Gastroesophageal sphincter (tissue), 4 donors: ENCODE results near the gene CNKSR2. TPM values are rescaled to one million over a fixed set of nuclear protein-coding genes. Genes with fewer than 3 reads are reported as not detected.

ENCODE experiments used
- ATAC-seq: fragments of 150-250 bp; one replicate; pipeline ENCODE4 v1.9.1; 2016; ENCODE audit warnings: mild to moderate bottlenecking, moderate library complexity
- H3K27ac ChIP-seq, 4 donors: fragments of 200-600 bp; sonication (generic) in 3 of 4; 1 replicate in 3 of 4; 2 replicates in 1 of 4; pipeline ENCODE4 v1.5.1; 2016 to 2019
- H3K27me3 ChIP-seq: fragments of 200-600 bp; sonication (generic); one replicate; pipeline ENCODE4 v1.5.1; 2019
- H3K36me3 ChIP-seq, 2 donors: fragments of 200-600 bp; sonication (generic); one replicate each; pipeline ENCODE4 v1.5.1; 2019; ENCODE audit warnings: control low read depth in 1 of 2
- H3K4me1 ChIP-seq, 3 donors: fragments of 200-600 bp; sonication (generic); 1 replicate in 2 of 3; 2 replicates in 1 of 3; pipeline ENCODE4 v1.5.1; 2016 to 2019; ENCODE audit warnings: control low read depth in 2 of 3
- H3K4me3 ChIP-seq, 2 donors: fragments of 200-600 bp; sonication (generic); one replicate each; pipeline ENCODE4 v1.5.1; 2019; ENCODE audit warnings: mild to moderate bottlenecking in 1 of 2, moderate library complexity in 1 of 2
- H3K9me3 ChIP-seq, 3 donors: fragments of 200-600 bp; sonication (generic); one replicate each; pipeline ENCODE4 v1.5.1; 2017 to 2019; ENCODE audit warnings: control low read depth in 2 of 3
- EP300 ChIP-seq: sonication (generic); formaldehyde crosslinking; IDR thresholded peaks from one replicate; pipeline ENCODE4 v1.6.1; 2017; ENCODE audit warnings: antibody characterized with exemption, mild to moderate bottlenecking
- POLR2A ChIP-seq, 2 donors: fragments of 450-650 bp; IDR thresholded peaks; one replicate each; pipeline ENCODE4 v1.6.1; 2017; ENCODE audit warnings: antibody characterized with exemption in 2 of 2, mild to moderate bottlenecking in 2 of 2, moderate library complexity in 1 of 2
- POLR2AphosphoS5 ChIP-seq: sonication (generic); formaldehyde crosslinking; IDR thresholded peaks from one replicate; pipeline ENCODE4 v1.6.1; 2017; ENCODE audit warnings: antibody characterized with exemption
- WGBS, 2 donors: methylation state at CpG; one replicate each; pipeline ENCODE4 v1.1.5; 2018; ENCODE audit warnings: low coverage in 1 of 2; 5-methylcytosine and 5-hydroxymethylcytosine counted together
- total RNA-seq, 4 donors: library from RNA; depleted of rRNA; stranded (reverse); fragments of >200 nt; gene quantifications; one replicate each; pipeline ENCODE4 v1.1.0, GENCODE V29; 2016
- TF ChIP-seq, protein P1 (sequence below), 4 experiments: fragments of 200-600 bp in 2 of 4; fragments of 450-650 bp in 2 of 4; sonication (generic) in 1 of 4; IDR thresholded peaks; one replicate each; pipeline ENCODE4 v1.5.1; 2017 to 2019; ENCODE audit warnings: antibody characterized with exemption in 4 of 4, mild to moderate bottlenecking in 2 of 4, moderate library complexity in 2 of 4

CNKSR2 gene
- total RNA-seq, 4 donors from 2014 or later = 7.9 to 55.3 (median 20.6) TPM

DNA sequence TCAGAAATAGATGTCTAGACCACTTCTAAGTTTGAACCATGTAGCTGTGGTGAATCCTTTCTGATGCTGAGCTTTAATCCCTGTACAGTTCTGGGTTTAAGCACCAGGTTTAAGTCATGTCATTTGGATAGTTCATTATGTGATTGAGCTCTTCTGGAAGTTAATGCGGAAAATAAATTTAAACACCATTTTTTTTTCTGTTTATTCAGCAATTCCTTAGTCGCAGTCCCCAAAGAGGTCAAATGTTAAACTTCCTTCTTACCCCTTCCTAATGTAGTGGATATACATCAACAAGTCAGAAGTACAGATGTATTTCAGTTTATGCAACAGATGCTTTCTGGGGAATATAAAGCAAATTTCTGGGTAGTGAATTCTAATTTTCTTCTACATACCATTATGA lies 52.9 kb downstream of the CNKSR2 start:
- no peaks in the 10 kb centered on the region for H3K27me3 ChIP-seq
- no peaks in the 10 kb centered on the region for H3K36me3 ChIP-seq
- no peak overlapping the region for H3K4me3 ChIP-seq
- no peak for ATAC-seq
- TF ChIP-seq EP300 = no peak
- 63 to 78% methylated on average over 2 of the region's 2 CpGs for WGBS, 2 donors
- H3K4me1 ChIP-seq = no peaks in the 10 kb centered on the region
- H3K27ac ChIP-seq = no peak overlapping the region
- H3K9me3 ChIP-seq = no peaks in the 10 kb centered on the region

DNA sequence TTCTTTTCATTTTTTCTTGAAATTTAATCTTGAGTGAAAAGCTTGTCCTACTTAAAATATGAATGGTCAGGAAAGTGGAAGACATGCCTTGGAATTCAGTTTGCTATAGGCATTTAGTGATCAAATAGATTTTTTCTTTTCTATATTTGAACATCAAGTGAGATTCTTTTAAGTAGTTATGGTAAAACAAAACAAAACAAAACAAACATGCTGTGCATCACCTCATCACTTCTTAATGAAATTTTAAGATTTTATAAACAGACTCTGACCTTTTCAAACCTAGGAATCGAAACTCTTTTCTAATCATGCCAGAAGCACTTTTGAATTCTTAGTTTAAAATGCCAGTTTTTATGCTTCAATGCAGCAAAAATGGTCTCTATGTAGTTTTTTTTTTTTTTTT lies 62.8 kb downstream of the CNKSR2 start:
- Histone ChIP-seq H3K9me3 (no peaks in the 10 kb centered on the region), H3K27me3 (no peaks in the 10 kb centered on the region), H3K4me1 (no peaks in the 10 kb centered on the region), H3K36me3 (no peaks in the 10 kb centered on the region), H3K27ac (no peak overlapping the region), H3K4me3 (no peak overlapping the region)
- WGBS, 2 donors = 50 to 75% methylated on average over 1 of the region's 1 CpG
- ATAC-seq = no peak
- TF ChIP-seq EP300 (no peak), POLR2A (IDR thresholded peaks at IDR 0.05) (no peak), POLR2AphosphoS5 (no peak)
- TF ChIP-seq, protein P1, sequence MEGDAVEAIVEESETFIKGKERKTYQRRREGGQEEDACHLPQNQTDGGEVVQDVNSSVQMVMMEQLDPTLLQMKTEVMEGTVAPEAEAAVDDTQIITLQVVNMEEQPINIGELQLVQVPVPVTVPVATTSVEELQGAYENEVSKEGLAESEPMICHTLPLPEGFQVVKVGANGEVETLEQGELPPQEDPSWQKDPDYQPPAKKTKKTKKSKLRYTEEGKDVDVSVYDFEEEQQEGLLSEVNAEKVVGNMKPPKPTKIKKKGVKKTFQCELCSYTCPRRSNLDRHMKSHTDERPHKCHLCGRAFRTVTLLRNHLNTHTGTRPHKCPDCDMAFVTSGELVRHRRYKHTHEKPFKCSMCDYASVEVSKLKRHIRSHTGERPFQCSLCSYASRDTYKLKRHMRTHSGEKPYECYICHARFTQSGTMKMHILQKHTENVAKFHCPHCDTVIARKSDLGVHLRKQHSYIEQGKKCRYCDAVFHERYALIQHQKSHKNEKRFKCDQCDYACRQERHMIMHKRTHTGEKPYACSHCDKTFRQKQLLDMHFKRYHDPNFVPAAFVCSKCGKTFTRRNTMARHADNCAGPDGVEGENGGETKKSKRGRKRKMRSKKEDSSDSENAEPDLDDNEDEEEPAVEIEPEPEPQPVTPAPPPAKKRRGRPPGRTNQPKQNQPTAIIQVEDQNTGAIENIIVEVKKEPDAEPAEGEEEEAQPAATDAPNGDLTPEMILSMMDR (IDR thresholded peaks at IDR 0.05) = no peak

DNA sequence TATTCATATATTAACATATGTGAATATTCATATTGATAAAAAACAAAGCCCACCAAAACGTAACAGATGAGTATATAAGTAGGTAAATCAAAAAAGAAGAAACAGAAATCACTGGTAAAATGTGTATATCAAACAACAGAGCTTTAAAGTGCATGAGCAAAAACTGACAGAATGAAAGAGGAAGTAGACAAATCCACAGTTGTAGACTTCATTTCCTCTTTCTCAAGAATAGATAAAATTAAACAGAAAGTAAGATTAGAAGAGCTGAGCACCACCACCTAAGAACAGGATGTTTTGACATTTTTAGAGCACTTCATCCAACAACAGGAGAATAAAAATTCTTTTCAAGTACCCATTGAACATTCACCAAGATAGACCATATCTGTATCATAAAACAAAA lies 64.6 kb downstream of the CNKSR2 start:
- TF ChIP-seq EP300 = no peak
- no peak for TF ChIP-seq POLR2A (IDR thresholded peaks at IDR 0.05)
- no peak for TF ChIP-seq POLR2AphosphoS5
- TF ChIP-seq, protein P1 (IDR thresholded peaks at IDR 0.05) = no peak
- no peak overlapping the region for H3K27ac ChIP-seq
- no peaks in the 10 kb centered on the region for H3K4me1 ChIP-seq
- 10 to 33% methylated on average over 1 of the region's 1 CpG for WGBS, 2 donors
- H3K27me3 ChIP-seq = no peaks in the 10 kb centered on the region
- ATAC-seq = no peak
- no peak overlapping the region for H3K4me3 ChIP-seq
- no peaks in the 10 kb centered on the region for H3K36me3 ChIP-seq
- H3K9me3 ChIP-seq = no peaks in the 10 kb centered on the region

DNA sequence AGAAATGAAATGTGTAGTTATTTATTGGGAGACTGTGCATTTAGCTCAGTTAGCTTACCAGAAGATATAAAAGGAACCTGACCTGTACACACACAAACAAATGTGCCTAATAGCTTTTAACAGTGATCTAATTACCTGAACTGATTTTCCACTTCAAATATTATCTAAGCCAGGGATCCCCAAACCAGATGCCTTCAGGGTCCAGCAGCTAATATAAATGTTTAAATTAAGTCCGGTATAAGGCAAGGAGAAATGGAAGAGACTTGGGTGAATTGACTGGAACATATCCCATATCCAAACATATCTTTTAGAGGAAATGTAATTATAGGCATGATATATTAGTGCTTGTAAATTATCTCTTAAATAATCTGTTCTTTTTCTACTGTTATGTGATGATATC lies 66.7 kb downstream of the CNKSR2 start:
- Histone ChIP-seq H3K9me3 (no peaks in the 10 kb centered on the region), H3K4me3 (no peak overlapping the region), H3K27ac (no peak overlapping the region), H3K27me3 (no peaks in the 10 kb centered on the region), H3K4me1 (no peaks in the 10 kb centered on the region), H3K36me3 (no peaks in the 10 kb centered on the region)
- 50 to 75% methylated on average over 1 of the region's 1 CpG for WGBS, 2 donors
- TF ChIP-seq, protein P1 (IDR thresholded peaks at IDR 0.05) = no peak
- no peak for TF ChIP-seq POLR2A (IDR thresholded peaks at IDR 0.05)
- no peak for TF ChIP-seq POLR2AphosphoS5
- no peak for ATAC-seq

DNA sequence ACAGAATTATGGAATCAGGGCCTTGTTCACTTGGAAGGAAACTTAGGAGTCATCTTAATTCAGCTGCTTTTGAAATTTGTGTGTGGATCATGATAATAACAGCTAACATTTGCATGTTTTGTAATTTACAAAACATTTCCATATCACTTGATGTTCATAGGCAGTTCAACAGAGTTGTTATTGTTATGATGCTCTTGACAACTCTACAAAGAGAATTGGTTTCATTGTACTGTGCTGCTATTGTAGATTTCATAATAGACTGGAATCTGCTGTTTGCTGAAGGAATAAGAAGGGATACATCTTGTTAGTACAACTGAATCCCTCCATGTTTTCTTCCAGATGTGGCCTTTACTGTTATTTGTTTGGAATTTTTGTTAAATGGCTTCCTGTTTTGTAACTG lies 83.5 kb downstream of the CNKSR2 start:
- no peak overlapping the region for H3K27ac ChIP-seq
- H3K27me3 ChIP-seq = no peaks in the 10 kb centered on the region
- H3K4me1 ChIP-seq = no peaks in the 10 kb centered on the region
- no peaks in the 10 kb centered on the region for H3K9me3 ChIP-seq
- no peak overlapping the region for H3K4me3 ChIP-seq
- H3K36me3 ChIP-seq = no peaks in the 10 kb centered on the region
- TF ChIP-seq POLR2A (IDR thresholded peaks at IDR 0.05) = no peak
- no peak for TF ChIP-seq POLR2AphosphoS5
- TF ChIP-seq EP300 = no peak
- TF ChIP-seq, protein P1 (IDR thresholded peaks at IDR 0.05) = no peak
- ATAC-seq = no peak

DNA sequence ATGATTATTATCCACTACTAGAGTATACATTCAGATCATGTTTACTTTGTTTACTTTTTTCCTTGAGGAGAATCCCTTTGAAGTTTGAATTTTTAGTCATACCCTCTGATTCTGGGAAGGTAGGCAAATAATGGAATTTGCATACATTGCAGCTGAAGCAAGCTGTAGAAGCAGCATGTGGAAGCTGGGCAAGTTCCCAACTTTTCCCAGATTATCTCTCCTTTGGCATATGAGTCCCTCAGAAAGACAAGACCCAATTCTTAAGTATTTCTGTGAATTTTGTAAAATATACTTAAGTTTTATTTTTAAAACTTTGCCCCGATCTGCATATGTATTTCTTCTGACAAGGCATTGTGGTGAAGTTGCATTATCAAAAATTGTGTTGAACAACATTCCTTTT lies 94.9 kb downstream of the CNKSR2 start:
- Histone ChIP-seq H3K36me3 (no peaks in the 10 kb centered on the region), H3K4me1 (no peaks in the 10 kb centered on the region), H3K4me3 (no peak overlapping the region), H3K27me3 (no peaks in the 10 kb centered on the region), H3K9me3 (no peaks in the 10 kb centered on the region), H3K27ac (no peak overlapping the region)
- WGBS, 2 donors = 80% methylated on average over 1 of the region's 1 CpG
- no peak for ATAC-seq
- no peak for TF ChIP-seq POLR2A (IDR thresholded peaks at IDR 0.05)
